PC-9 (cell line): ENCODE results near the gene GRID2. TPM values are rescaled to one million over a fixed set of nuclear protein-coding genes. Genes with fewer than 3 reads are reported as not detected.
A peak's percentile ranks its signal among the peaks of the same experiment; 100 is the strongest.

Source experiments
- BruUV-seq: library from RNA; stranded (reverse); fragments of 400-500 nt; replicated peaks from 2 replicates; lab custom pipeline; 2021; lab: Mats Ljungman, UMichigan
- CTCF ChIA-PET: fragments of 300-600 bp; sonication (Branson Sonifier 250); formaldehyde crosslinking; loops from one replicate; lab custom pipeline; 2022; ENCODE audit warnings: antibody characterized with exemption; lab: Charles Lee
- POLR2A ChIA-PET: fragments of 300-600 bp; sonication (Branson Sonifier 250); formaldehyde crosslinking; loops from one replicate; lab custom pipeline; 2022; ENCODE audit warnings: antibody characterized with exemption; ENCODE audit not compliant: unreplicated experiment; lab: Charles Lee
- DNase-seq, 2 experiments: peaks; one replicate each; pipeline versions ENCODE4 v3.0.0 to v3.0.0-alpha.2; 2015 to 2022; ENCODE audit warnings: mixed read lengths in 1 of 2
- H2AFZ ChIP-seq: fragments of 200-600 bp; sonication (generic); 2 replicates; pipeline ENCODE4 v1.8.1; 2017; ENCODE audit warnings: antibody characterized with exemption
- H3F3A ChIP-seq: fragments of 200-600 bp; sonication (generic); 2 replicates; pipeline ENCODE4 v1.8.1; 2017; ENCODE audit warnings: antibody characterized with exemption, mild to moderate bottlenecking, low read depth; ENCODE audit not compliant: insufficient read depth
- H3K27ac ChIP-seq: fragments of 200-600 bp; sonication (generic); 2 replicates; pipeline ENCODE4 v1.6.1; 2016; ENCODE audit warnings: mixed run types
- H3K27me3 ChIP-seq: fragments of 200-600 bp; sonication (generic); 2 replicates; pipeline ENCODE4 v1.6.1; 2016; ENCODE audit warnings: low read depth, mixed run types; ENCODE audit not compliant: insufficient read depth
- H3K36me3 ChIP-seq: fragments of 200-600 bp; sonication (generic); 2 replicates; pipeline ENCODE4 v1.6.1; 2016; ENCODE audit warnings: low read depth, mixed run types
- H3K4me1 ChIP-seq: fragments of 200-600 bp; sonication (generic); replicated peaks from 2 replicates; pipeline ENCODE4 v1.6.1; 2016; ENCODE audit warnings: mixed run types; ENCODE audit not compliant: insufficient read depth
- H3K4me2 ChIP-seq: fragments of 200-600 bp; sonication (generic); 2 replicates; pipeline ENCODE4 v1.6.1; 2017; ENCODE audit warnings: mixed run types
- H3K4me3 ChIP-seq: fragments of 200-600 bp; sonication (generic); 2 replicates; pipeline ENCODE4 v1.6.1; 2016; ENCODE audit warnings: mixed run types
- H3K79me2 ChIP-seq: fragments of 200-600 bp; sonication (generic); 2 replicates; pipeline ENCODE4 v1.6.1; 2017; ENCODE audit warnings: low read depth, mixed run types
- H3K9me2 ChIP-seq: fragments of 200-600 bp; sonication (generic); 2 replicates; pipeline ENCODE4 v1.8.1; 2017; ENCODE audit warnings: mild to moderate bottlenecking; ENCODE audit not compliant: insufficient read depth
- H3K9me3 ChIP-seq: fragments of 200-600 bp; sonication (generic); 2 replicates; pipeline ENCODE4 v1.8.1; 2016; ENCODE audit warnings: low read depth; ENCODE audit not compliant: insufficient read depth
- H4K20me1 ChIP-seq: fragments of 200-600 bp; sonication (generic); 2 replicates; pipeline ENCODE4 v1.8.1; 2017; ENCODE audit not compliant: insufficient read depth
- CTCF ChIP-seq: fragments of 200-600 bp; sonication (generic); conservative IDR thresholded peaks from 2 replicates; pipeline ENCODE4 v1.6.1; 2017; ENCODE audit warnings: mixed run types, antibody characterized with exemption, mild to moderate bottlenecking, moderate library complexity
- EZH2 ChIP-seq: fragments of 200-600 bp; sonication (generic); IDR thresholded peaks from 2 replicates; pipeline ENCODE4 v1.8.0; 2017; ENCODE audit warnings: antibody characterized with exemption, low read depth
- intact Hi-C: fragments of 100-400 bp; cut with micrococcal nuclease; formaldehyde crosslinking; loops from one replicate; pipeline ENCODE4 v1.10.0; 2022; ENCODE audit not compliant: unreplicated experiment
- total RNA-seq: library from RNA; stranded (reverse); gene quantifications from 2 replicates; pipeline ENCODE4 v1.2.3, GENCODE V29; 2021

GRID2 gene
- total RNA-seq, 1 experiment from 2014 or later, result not detected

- TF ChIP-seq CTCF (no peak), EZH2 (no peak)
- Histone ChIP-seq H3K79me2 (no peaks in the 10 kb centered on the region), H3K27me3 (no peaks in the 10 kb centered on the region), H3K4me2 (no peak overlapping the region), H3K9me3 (no peaks in the 10 kb centered on the region; the same call in 1 of the 2 replicates), H3F3A (no peaks in the 10 kb centered on the region), H3K4me3 (no peak overlapping the region), H2AFZ (no peak overlapping the region), H3K27ac (no peak overlapping the region), H4K20me1 (no peaks in the 10 kb centered on the region), H3K36me3 (no peaks in the 10 kb centered on the region), H3K9me2 (no peaks in the 10 kb centered on the region), H3K4me1 (no peaks in the 10 kb centered on the region)
- intact Hi-C loops, result no loop called here
- no TSS peak for BruUV-seq
- ChIA-PET POLR2A (no interaction called here), CTCF (no interaction called here)
- no peak for DNase-seq
Observed at GRCh38 chr4:92279296-92279695, 24.5 kb upstream of the GRID2 start.

DNA sequence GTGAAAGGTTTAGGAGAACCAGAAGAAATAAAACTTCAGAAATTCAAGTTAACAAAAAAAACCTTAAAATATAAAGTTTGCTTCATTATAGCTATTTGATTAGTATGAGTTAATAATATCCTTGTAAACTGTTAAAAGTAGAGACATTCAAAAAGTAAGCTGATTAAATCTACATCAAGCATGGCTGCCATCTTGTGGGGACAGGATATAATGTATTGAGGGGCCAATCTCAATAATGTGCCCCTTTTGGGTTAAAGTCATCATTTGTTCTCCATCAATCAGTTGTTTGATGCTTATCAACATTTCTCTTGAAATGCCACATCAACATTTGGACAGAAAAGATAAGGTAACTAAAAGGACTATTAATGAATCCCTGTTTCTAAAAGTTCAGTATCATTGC is 4.6 kb upstream of the GRID2 start:
- BruUV-seq, result no TSS peak
- Histone ChIP-seq H3K4me2 (no peak overlapping the region), H3F3A (no peaks in the 10 kb centered on the region), H3K4me3 (no peak overlapping the region), H3K9me2 (no peaks in the 10 kb centered on the region), H3K9me3 (no peaks in the 10 kb centered on the region), H3K27ac (no peak overlapping the region), H4K20me1 (no peaks in the 10 kb centered on the region), H3K79me2 (no peaks in the 10 kb centered on the region), H2AFZ (no peak overlapping the region), H3K27me3 (peaks cover 3% of the 10 kb centered on the region; the same call in 1 of the 2 replicates), H3K36me3 (no peaks in the 10 kb centered on the region), H3K4me1 (no peaks in the 10 kb centered on the region)
- intact Hi-C loops, result no loop called here
- CTCF ChIA-PET, result no interaction called here
- TF ChIP-seq CTCF (no peak), EZH2 (no peak)
- no peak for DNase-seq
- POLR2A ChIA-PET, result no interaction called here

DNA sequence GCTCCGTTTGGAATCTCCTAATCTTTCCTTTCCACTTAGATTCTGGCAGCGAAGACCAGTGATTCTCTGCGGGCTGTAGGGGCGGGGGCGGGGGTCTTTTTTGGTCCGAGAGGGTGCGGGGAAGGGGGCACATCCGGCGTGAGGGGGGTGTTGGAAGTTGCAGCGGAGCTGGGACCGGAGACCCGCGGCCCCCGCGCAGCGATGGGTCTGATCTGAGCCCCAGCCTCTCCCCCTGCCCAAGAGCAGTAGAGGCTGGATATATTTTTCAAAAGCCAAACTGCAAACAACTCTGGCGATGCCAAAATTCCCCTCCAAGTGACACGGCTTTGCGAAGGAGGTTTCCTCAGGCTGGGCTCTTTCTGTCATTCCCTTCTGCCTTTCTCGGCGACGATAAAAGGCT is 355 bp downstream of the GRID2 start:
- no peak overlapping the region for H3K4me3 ChIP-seq
- DNase-seq, result no peak
- H4K20me1 ChIP-seq, result no peaks in the 10 kb centered on the region
- no peaks in the 10 kb centered on the region for H3K36me3 ChIP-seq
- BruUV-seq, result no TSS peak
- no peak for TF ChIP-seq CTCF
- TF ChIP-seq EZH2, result no peak
- intact Hi-C loops, result no loop called here
- H3F3A ChIP-seq, result no peaks in the 10 kb centered on the region
- peak overlapping the region; percentile 28; the same call in 1 of the 2 replicates for H3K4me2 ChIP-seq
- H3K27me3 ChIP-seq, result peaks cover 3% of the 10 kb centered on the region; the same call in 1 of the 2 replicates
- ChIA-PET CTCF (no interaction called here), POLR2A (no interaction called here)
- H3K9me2 ChIP-seq, result no peaks in the 10 kb centered on the region
- H2AFZ ChIP-seq, result no peak overlapping the region
- H3K4me1 ChIP-seq, result no peaks in the 10 kb centered on the region
- H3K9me3 ChIP-seq, result no peaks in the 10 kb centered on the region
- no peaks in the 10 kb centered on the region for H3K79me2 ChIP-seq
- no peak overlapping the region for H3K27ac ChIP-seq
